Smooth muscle cell (in vitro differentiated cells): ENCODE data around the gene GALT. TPM values are rescaled to one million over a fixed set of nuclear protein-coding genes. Genes with fewer than 3 reads are reported as not detected.

Experiments
- DNase-seq: peaks from one replicate; lab custom pipeline; 2025; ENCODE audit not compliant: unreplicated experiment; lab: John Stamatoyannopoulos, UW
- H2AFZ ChIP-seq: fragments of 200-600 bp; sonication (generic); 2 replicates; pipeline ENCODE4 v1.6.0; 2016; ENCODE audit warnings: antibody characterized with exemption, low read depth, mild to moderate bottlenecking
- H3F3A ChIP-seq: fragments of 200-600 bp; sonication (generic); 2 replicates; pipeline ENCODE4 v1.6.0; 2017; ENCODE audit warnings: antibody characterized with exemption, low read depth
- H3K27ac ChIP-seq: fragments of 200-600 bp; sonication (generic); 2 replicates; pipeline ENCODE4 v1.5.1; 2016; ENCODE audit warnings: low read depth, mild to moderate bottlenecking
- H3K27me3 ChIP-seq: fragments of 200-600 bp; sonication (generic); 2 replicates; pipeline ENCODE4 v1.6.1; 2016; ENCODE audit warnings: low read depth, mild to moderate bottlenecking
- H3K36me3 ChIP-seq: fragments of 200-600 bp; sonication (generic); 2 replicates; pipeline ENCODE4 v1.5.1; 2016; ENCODE audit warnings: low read depth
- H3K4me1 ChIP-seq: fragments of 200-600 bp; sonication (generic); 2 replicates; pipeline ENCODE4 v1.5.1; 2016; ENCODE audit warnings: low read depth
- H3K4me2 ChIP-seq: fragments of 200-600 bp; sonication (generic); 2 replicates; pipeline ENCODE4 v1.6.0; 2016; ENCODE audit warnings: mild to moderate bottlenecking
- H3K4me3 ChIP-seq: fragments of 200-600 bp; sonication (generic); 2 replicates; pipeline ENCODE4 v1.5.1; 2016; ENCODE audit warnings: mild to moderate bottlenecking
- H3K79me2 ChIP-seq: fragments of 200-600 bp; sonication (generic); 2 replicates; pipeline ENCODE4 v1.6.0; 2016; ENCODE audit warnings: low read depth, mild to moderate bottlenecking
- H3K9ac ChIP-seq: fragments of 200-600 bp; sonication (generic); 2 replicates; pipeline ENCODE4 v1.6.0; 2016; ENCODE audit warnings: low read depth
- H3K9me3 ChIP-seq: fragments of 200-600 bp; sonication (generic); replicated peaks from 2 replicates; pipeline ENCODE4 v1.5.1; 2016; ENCODE audit warnings: low read depth
- H4K20me1 ChIP-seq: fragments of 200-600 bp; sonication (generic); 2 replicates; pipeline ENCODE4 v1.6.0; 2016; ENCODE audit warnings: low read depth
- CTCF ChIP-seq: fragments of 200-600 bp; sonication (generic); IDR thresholded peaks from 2 replicates; pipeline ENCODE4 v1.5.1; 2017; ENCODE audit warnings: borderline replicate concordance, mild to moderate bottlenecking, antibody characterized with exemption; ENCODE audit not compliant: insufficient read depth, poor library complexity, severe bottlenecking
- WGBS: methylation state at CpG from one replicate; pipeline ENCODE4 v1.1.7; 2016; ENCODE audit warnings: low lambda C conversion rate; 5-methylcytosine and 5-hydroxymethylcytosine counted together
- polyA plus RNA-seq: library from polyadenylated mRNA; unstranded; fragments of >200 nt; fragmentation: Nextera tagmentation; extraction: Ambion mirVana; gene quantifications from 2 replicates; pipeline ENCODE4 v1.2.1, GENCODE V29; 2016
- total RNA-seq: library from RNA; depleted of rRNA; stranded (reverse); fragments of >200 nt; gene quantifications from 2 replicates; pipeline ENCODE4 v1.2.3, GENCODE V29; 2014

The GALT gene
- total and polyA plus RNA-seq, 2 experiments from 2014 or later: 32.9 to 46.4 TPM

GRCh38 chr9:34662526-34663302 lies 16.2 kb downstream of the GALT start, which contains the start of gene CCL27:
TSS of gene CCL27 (minus strand) at chr9:34662657. CDS start at chr9:34662633, 24 bp downstream.
- no peaks in the 10 kb centered on the region for H4K20me1 ChIP-seq
- peaks cover 5% of the 10 kb centered on the region for H3K79me2 ChIP-seq
- TF ChIP-seq CTCF: no peak
- H3K9me3 ChIP-seq: no peaks in the 10 kb centered on the region
- H3K36me3 ChIP-seq: no peaks in the 10 kb centered on the region
- H3K9ac ChIP-seq: no peak within 1 kb of the TSS
- H3F3A ChIP-seq: peaks cover 8% of the 10 kb centered on the region
- no peak within 1 kb of the TSS for H2AFZ ChIP-seq
- no peak within 1 kb of the TSS for H3K4me2 ChIP-seq
- H3K4me1 ChIP-seq: peaks cover 10% of the 10 kb centered on the region
- WGBS: 93% methylated on average over 4 of the region's 4 CpGs
- H3K27ac ChIP-seq: peak within 1 kb of the TSS; percentile 31
- H3K4me3 ChIP-seq: no peak within 1 kb of the TSS
- H3K27me3 ChIP-seq: no peaks in the 10 kb centered on the region
- no peak for DNase-seq

- Histone ChIP-seq H3K27me3 (no peaks in the 10 kb centered on the region), H3K9me3 (no peaks in the 10 kb centered on the region), H3K9ac (no peak overlapping the region), H3K4me3 (no peak overlapping the region), H3K27ac (peak overlapping the region; percentile 31), H3K4me2 (no peak overlapping the region), H3F3A (peaks cover 8% of the 10 kb centered on the region), H3K4me1 (peaks cover 10% of the 10 kb centered on the region), H4K20me1 (no peaks in the 10 kb centered on the region), H3K36me3 (no peaks in the 10 kb centered on the region), H2AFZ (no peak overlapping the region), H3K79me2 (peaks cover 5% of the 10 kb centered on the region)
- no peak for DNase-seq
- no peak for TF ChIP-seq CTCF
Measured at GRCh38 chr9:34663303-34663605, 16.8 kb downstream of the GALT start.

GRCh38 chr9:34664281-34665066 lies 18.0 kb downstream of the GALT start:
- H4K20me1 ChIP-seq: no peaks in the 10 kb centered on the region
- no peaks in the 10 kb centered on the region for H3K36me3 ChIP-seq
- no peaks in the 10 kb centered on the region for H3K27me3 ChIP-seq
- TF ChIP-seq CTCF: peak; percentile 69
- peak overlapping the region; percentile 74 for H3K4me3 ChIP-seq
- no peaks in the 10 kb centered on the region for H3K9me3 ChIP-seq
- H3K4me2 ChIP-seq: peak overlapping the region; percentile 86
- WGBS: 6% methylated on average over 18 of the region's 18 CpGs
- peaks cover 10% of the 10 kb centered on the region for H3K4me1 ChIP-seq
- DNase-seq: peak; percentile 39
- H3K79me2 ChIP-seq: peaks cover 5% of the 10 kb centered on the region
- peak overlapping the region; percentile 18 for H3K9ac ChIP-seq
- peaks cover 8% of the 10 kb centered on the region for H3F3A ChIP-seq
- peak overlapping the region; percentile 64 for H3K27ac ChIP-seq
- no peak overlapping the region for H2AFZ ChIP-seq

GRCh38 chr9:34665067-34665380 lies 18.5 kb downstream of the GALT start:
- peaks cover 8% of the 10 kb centered on the region for H3F3A ChIP-seq
- WGBS: under 1% methylated on average over 26 of the region's 26 CpGs
- no peak overlapping the region for H2AFZ ChIP-seq
- H3K9ac ChIP-seq: peak overlapping the region; percentile 18
- H3K79me2 ChIP-seq: peaks cover 5% of the 10 kb centered on the region
- DNase-seq: no peak
- H3K27me3 ChIP-seq: no peaks in the 10 kb centered on the region
- H3K4me2 ChIP-seq: peak overlapping the region; percentile 86
- no peaks in the 10 kb centered on the region for H3K9me3 ChIP-seq
- no peaks in the 10 kb centered on the region for H3K36me3 ChIP-seq
- peaks cover 10% of the 10 kb centered on the region for H3K4me1 ChIP-seq
- TF ChIP-seq CTCF: no peak
- H3K4me3 ChIP-seq: peak overlapping the region; percentile 74
- H3K27ac ChIP-seq: peak overlapping the region; percentile 64
- H4K20me1 ChIP-seq: no peaks in the 10 kb centered on the region
